Astrocyte (in vitro differentiated cells and primary cell): ENCODE measurements around the gene SLC51B.

Experiments used
- CTCF ChIP-seq: IDR thresholded peaks from 2 replicates; pipeline ENCODE4 v1.5.1; 2011; ENCODE audit warnings: low read depth, mild to moderate bottlenecking, inconsistent platforms, low read length, moderate library complexity; ENCODE audit not compliant: insufficient read depth
- EZH2 ChIP-seq: IDR thresholded peaks from 2 replicates; pipeline ENCODE4 v1.6.1; 2012; ENCODE audit warnings: mild to moderate bottlenecking, low read length, inconsistent platforms; ENCODE audit not compliant: insufficient read depth

GRCh38 chr15:65029736-65030208, 15.4 kb upstream of the SLC51B start:
- TF ChIP-seq CTCF (no peak), EZH2 (no peak)
